Caco-2 (cell line): ENCODE results near the gene SPEG. TPM values are rescaled to one million over a fixed set of nuclear protein-coding genes. Genes with fewer than 3 reads are reported as not detected.

ENCODE experiments used
- BruUV-seq: library from RNA; stranded (reverse); fragments of 400-500 nt; replicated peaks from 2 replicates; lab custom pipeline; 2021; lab: Mats Ljungman, UMichigan
- CTCF ChIA-PET: fragments of 300-600 bp; sonication (Branson Sonifier 250); formaldehyde crosslinking; loops from one replicate; lab custom pipeline; 2022; ENCODE audit warnings: antibody characterized with exemption; lab: Charles Lee
- POLR2A ChIA-PET: fragments of 300-600 bp; sonication (Branson Sonifier 250); formaldehyde crosslinking; loops from one replicate; lab custom pipeline; 2022; ENCODE audit warnings: antibody characterized with exemption; lab: Charles Lee
- DNase-seq, 2 experiments: peaks; one replicate each; pipeline versions ENCODE4 v3.0.0 to v3.0.0-alpha.2; 2020 to 2022
- H3K27me3 ChIP-seq: replicated peaks from 2 replicates; pipeline ENCODE4 v1.6.0; 2011; ENCODE audit warnings: low read length; ENCODE audit not compliant: control insufficient read depth, insufficient read depth
- H3K36me3 ChIP-seq: 2 replicates; pipeline ENCODE4 v1.5.1; 2011; ENCODE audit warnings: low read length; ENCODE audit not compliant: control insufficient read depth, insufficient read depth
- H3K4me1 ChIP-seq: fragments of 250-450 bp; sonication (Bioruptor Pico); 2 replicates; pipeline ENCODE4 v1.5.1; 2020; ENCODE audit warnings: mild to moderate bottlenecking
- H3K4me3 ChIP-seq: 2 replicates; pipeline ENCODE4 v1.5.1; 2011; ENCODE audit warnings: low read depth, mild to moderate bottlenecking, control low read depth, low read length
- H3K9me3 ChIP-seq: fragments of 250-450 bp; sonication (Bioruptor Pico); 2 replicates; pipeline ENCODE4 v1.5.1; 2020; ENCODE audit warnings: mild to moderate bottlenecking, moderate library complexity
- H3K27ac Mint-ChIP-seq: one replicate; pipeline ENCODE4 v1.8.0; 2022; ENCODE audit warnings: mixed read lengths; ENCODE audit not compliant: unreplicated experiment
- H3K27me3 Mint-ChIP-seq: one replicate; pipeline ENCODE4 v1.8.0; 2022; ENCODE audit warnings: mixed read lengths; ENCODE audit not compliant: insufficient read depth, unreplicated experiment
- H3K36me3 Mint-ChIP-seq: one replicate; pipeline ENCODE4 v1.8.0; 2022; ENCODE audit warnings: mild to moderate bottlenecking, mixed read lengths; ENCODE audit not compliant: insufficient read depth, unreplicated experiment
- H3K4me1 Mint-ChIP-seq: one replicate; pipeline ENCODE4 v1.8.0; 2022; ENCODE audit warnings: low read depth, mixed read lengths; ENCODE audit not compliant: unreplicated experiment
- H3K4me3 Mint-ChIP-seq: one replicate; pipeline ENCODE4 v1.8.0; 2022; ENCODE audit warnings: mild to moderate bottlenecking, moderate library complexity, mixed read lengths; ENCODE audit not compliant: unreplicated experiment
- H3K9me3 Mint-ChIP-seq: one replicate; pipeline ENCODE4 v1.8.0; 2022; ENCODE audit warnings: mixed read lengths; ENCODE audit not compliant: unreplicated experiment
- intact Hi-C: fragments of 100-400 bp; cut with micrococcal nuclease; formaldehyde crosslinking; loops from one replicate; pipeline ENCODE4 v1.10.0; 2022; ENCODE audit not compliant: unreplicated experiment
- total RNA-seq: library from RNA; stranded (reverse); gene quantifications from 2 replicates; pipeline ENCODE4 v1.2.3, GENCODE V29; 2022
- TF ChIP-seq, protein P1 (sequence below), 2 experiments: fragments of 200-600 bp in 1 of 2; IDR thresholded peaks; 1 replicate in 1 of 2; 2 replicates in 1 of 2; pipeline versions ENCODE4 v1.5.1 to v1.8.0; 2011 to 2022; ENCODE audit warnings: antibody characterized with exemption in 1 of 2, control low read depth in 1 of 2, inconsistent platforms in 1 of 2, low read depth in 1 of 2, low read length in 1 of 2, mild to moderate bottlenecking in 1 of 2, moderate library complexity in 1 of 2; ENCODE audit not compliant: insufficient read depth in 1 of 2, severe bottlenecking in 1 of 2, unreplicated experiment in 1 of 2

The SPEG gene
- total RNA-seq, 1 experiment from 2014 or later = 18.6 TPM

DNA sequence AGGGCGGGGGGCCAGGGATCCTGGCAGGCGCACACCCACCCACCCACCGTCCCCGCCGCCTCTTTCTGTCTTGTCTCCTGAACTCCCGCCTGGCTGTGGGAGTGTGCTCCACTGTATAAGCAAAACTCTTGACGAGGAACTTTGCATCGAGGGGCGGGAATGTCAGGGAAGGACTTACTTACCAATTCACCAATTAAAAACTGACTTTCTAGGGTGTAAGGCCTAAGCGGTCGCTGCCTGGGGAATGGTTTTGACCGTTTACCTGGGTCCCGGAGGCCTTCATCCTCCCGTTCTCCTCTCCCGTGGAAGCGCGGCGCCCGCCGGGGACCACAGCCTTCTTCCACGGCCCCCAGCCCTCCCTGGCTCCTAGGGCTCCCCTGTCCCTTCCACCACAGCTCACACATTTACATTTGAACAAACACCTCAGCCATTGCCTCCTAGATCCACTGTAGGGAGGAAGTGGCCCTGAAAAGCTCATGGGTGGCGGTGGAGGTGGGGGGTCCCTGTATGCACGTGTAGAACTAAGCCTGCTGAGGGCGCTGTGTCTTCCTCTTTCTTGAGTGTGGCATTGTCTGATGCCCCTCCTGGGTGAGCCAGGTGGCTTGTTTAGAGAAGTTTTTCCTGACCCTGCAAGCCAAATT is 88.5 kb downstream of the SPEG start:
- peaks cover 25% of the 10 kb centered on the region for H3K4me1 ChIP-seq
- no peak for DNase-seq
- H3K4me3 ChIP-seq = no peak overlapping the region
- Mint-ChIP-seq H3K27me3 (peaks cover 9% of the 10 kb centered on the region), H3K4me1 (peaks cover 26% of the 10 kb centered on the region), H3K27ac (no peak overlapping the region), H3K9me3 (no peaks in the 10 kb centered on the region), H3K4me3 (peak overlapping the region; percentile 39), H3K36me3 (no peaks in the 10 kb centered on the region)
- intact Hi-C loops = no loop called here
- no TSS peak for BruUV-seq
- TF ChIP-seq, protein P1, sequence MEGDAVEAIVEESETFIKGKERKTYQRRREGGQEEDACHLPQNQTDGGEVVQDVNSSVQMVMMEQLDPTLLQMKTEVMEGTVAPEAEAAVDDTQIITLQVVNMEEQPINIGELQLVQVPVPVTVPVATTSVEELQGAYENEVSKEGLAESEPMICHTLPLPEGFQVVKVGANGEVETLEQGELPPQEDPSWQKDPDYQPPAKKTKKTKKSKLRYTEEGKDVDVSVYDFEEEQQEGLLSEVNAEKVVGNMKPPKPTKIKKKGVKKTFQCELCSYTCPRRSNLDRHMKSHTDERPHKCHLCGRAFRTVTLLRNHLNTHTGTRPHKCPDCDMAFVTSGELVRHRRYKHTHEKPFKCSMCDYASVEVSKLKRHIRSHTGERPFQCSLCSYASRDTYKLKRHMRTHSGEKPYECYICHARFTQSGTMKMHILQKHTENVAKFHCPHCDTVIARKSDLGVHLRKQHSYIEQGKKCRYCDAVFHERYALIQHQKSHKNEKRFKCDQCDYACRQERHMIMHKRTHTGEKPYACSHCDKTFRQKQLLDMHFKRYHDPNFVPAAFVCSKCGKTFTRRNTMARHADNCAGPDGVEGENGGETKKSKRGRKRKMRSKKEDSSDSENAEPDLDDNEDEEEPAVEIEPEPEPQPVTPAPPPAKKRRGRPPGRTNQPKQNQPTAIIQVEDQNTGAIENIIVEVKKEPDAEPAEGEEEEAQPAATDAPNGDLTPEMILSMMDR (IDR thresholded peaks at IDR 0.05; ENCODE audit: insufficient read depth in 1 of 2, low read depth in 1 of 2, low read length in 1 of 2, severe bottlenecking in 1 of 2, unreplicated experiment in 1 of 2) = no peak
- CTCF ChIA-PET = interaction anchor here (0.5 to 1.3 kb wide), 5 partner anchors 10 to 132 kb away, joined by 3 to 5 read pairs (median 4); partner anchors contain the start of gene GMPPA
- POLR2A ChIA-PET = no interaction called here
- H3K27me3 ChIP-seq = no peaks in the 10 kb centered on the region
- H3K36me3 ChIP-seq = no peaks in the 10 kb centered on the region
- H3K9me3 ChIP-seq = no peaks in the 10 kb centered on the region

GRCh38 chr2:219524817-219525216 is 90.2 kb downstream of the SPEG start:
- H3K36me3 ChIP-seq = no peaks in the 10 kb centered on the region
- Mint-ChIP-seq H3K36me3 (no peaks in the 10 kb centered on the region), H3K9me3 (no peaks in the 10 kb centered on the region), H3K27ac (no peak overlapping the region), H3K4me1 (peaks cover 34% of the 10 kb centered on the region), H3K4me3 (no peak overlapping the region), H3K27me3 (peaks cover 16% of the 10 kb centered on the region)
- H3K4me3 ChIP-seq = no peak overlapping the region
- ChIA-PET CTCF (interaction anchor here (1.1 to 8.2 kb wide), 3 partner anchors 15 to 230 kb away, joined by 3 to 243 read pairs (median 14); partner anchors contain the start of gene GMPPA), POLR2A (no interaction called here)
- H3K27me3 ChIP-seq = no peaks in the 10 kb centered on the region; the same call in 1 of the 2 replicates
- peaks cover 25% of the 10 kb centered on the region for H3K4me1 ChIP-seq
- no TSS peak for BruUV-seq
- intact Hi-C loops = no loop called here
- TF ChIP-seq, protein P1 (IDR thresholded peaks at IDR 0.05; ENCODE audit: insufficient read depth in 1 of 2, low read depth in 1 of 2, low read length in 1 of 2, severe bottlenecking in 1 of 2, unreplicated experiment in 1 of 2) = no peak
- no peaks in the 10 kb centered on the region for H3K9me3 ChIP-seq
- no peak for DNase-seq

DNA sequence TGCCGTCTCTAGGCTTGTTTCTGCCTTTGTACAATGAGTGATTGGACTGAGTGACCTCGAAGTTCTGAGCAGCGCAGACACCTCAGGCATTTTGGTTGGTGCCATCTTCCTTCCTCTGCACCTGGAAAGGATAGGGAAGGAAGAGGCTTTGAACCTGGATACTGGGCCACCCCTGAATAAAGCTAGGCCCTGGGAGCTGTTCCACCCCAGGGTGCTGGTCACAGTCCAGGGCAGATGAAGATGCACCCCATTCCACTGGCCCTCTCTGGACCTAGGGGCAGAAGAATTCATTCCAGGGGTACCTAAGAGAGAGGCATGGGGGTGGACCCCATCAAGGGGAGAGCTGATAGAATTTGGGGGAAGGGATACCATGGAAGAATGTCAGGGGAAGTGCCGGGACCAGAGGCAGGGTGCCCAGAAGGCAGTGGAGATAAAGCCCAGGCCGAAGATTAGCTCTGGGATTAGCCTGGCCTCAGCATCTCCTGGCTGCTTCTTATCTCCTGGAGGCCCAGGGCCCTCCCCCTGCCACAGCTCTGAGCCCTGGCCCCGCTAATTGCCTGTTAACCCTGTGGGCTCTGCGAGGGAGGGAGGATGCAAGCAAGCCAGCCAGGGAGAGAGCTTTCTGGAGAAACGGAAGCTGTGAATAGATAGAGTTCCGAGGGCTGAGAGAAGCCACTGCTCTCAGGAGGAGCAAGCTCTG is 91.0 kb downstream of the SPEG start:
- no peaks in the 10 kb centered on the region for H3K36me3 Mint-ChIP-seq
- CTCF ChIA-PET = interaction anchor here (0.5 to 8.2 kb wide), 11 partner anchors 12 to 231 kb away, joined by 3 to 243 read pairs (median 4); partner anchors contain the start of gene GMPPA
- BruUV-seq = no TSS peak
- peaks cover 34% of the 10 kb centered on the region for H3K4me1 Mint-ChIP-seq
- Histone ChIP-seq H3K4me3 (no peak overlapping the region), H3K9me3 (no peaks in the 10 kb centered on the region), H3K4me1 (peaks cover 25% of the 10 kb centered on the region), H3K27me3 (no peaks in the 10 kb centered on the region; the same call in 1 of the 2 replicates), H3K36me3 (no peaks in the 10 kb centered on the region)
- intact Hi-C loops = no loop called here
- POLR2A ChIA-PET = interaction anchor here (0.7 kb wide), 2 partner anchors 27 to 84 kb away, joined by 3 to 4 read pairs; partner anchors contain the start of gene GMPPA
- H3K27me3 Mint-ChIP-seq = peaks cover 22% of the 10 kb centered on the region
- H3K4me3 Mint-ChIP-seq = no peak overlapping the region
- no peaks in the 10 kb centered on the region for H3K9me3 Mint-ChIP-seq
- TF ChIP-seq, protein P1 (IDR thresholded peaks at IDR 0.05; ENCODE audit: insufficient read depth in 1 of 2, low read depth in 1 of 2, low read length in 1 of 2, severe bottlenecking in 1 of 2, unreplicated experiment in 1 of 2) = no peak
- H3K27ac Mint-ChIP-seq = no peak overlapping the region
- DNase-seq = peak; percentile 61 to 68
